Heart left ventricle (tissue), 16 donors: ENCODE data around the gene PRELID2. TPM values are rescaled to one million over a fixed set of nuclear protein-coding genes. Genes with fewer than 3 reads are reported as not detected.

ENCODE experiments used
- ATAC-seq, 4 donors: fragments of 200-7000 bp; cut with Tn5 transposase; one replicate each; pipeline ENCODE4 v1.9.1; 2020 to 2022; ENCODE audit warnings: moderate library complexity in 4 of 4, mild to moderate bottlenecking in 3 of 4, moderate number of reproducible peaks in 1 of 4
- DNase-seq, 5 donors: peaks; one replicate each; pipeline ENCODE4 v3.0.0-alpha.2; 2020
- H3K27ac ChIP-seq, 12 donors: fragments of 200-600 bp; sonication (generic) in 4 of 12; one replicate each; pipeline versions ENCODE4 v1.5.0 to v1.8.0; 2016 to 2022; ENCODE audit warnings: mild to moderate bottlenecking in 2 of 12
- H3K27me3 ChIP-seq, 9 donors: fragments of 200-600 bp; sonication (generic) in 2 of 9; one replicate each; pipeline versions ENCODE4 v1.5.1 to v1.8.0; 2016 to 2022; ENCODE audit warnings: mild to moderate bottlenecking in 3 of 9
- H3K36me3 ChIP-seq, 9 donors: fragments of 200-600 bp; sonication (generic) in 2 of 9; one replicate each; pipeline versions ENCODE4 v1.5.0 to v1.8.0; 2018 to 2022; ENCODE audit warnings: mild to moderate bottlenecking in 2 of 9
- H3K4me1 ChIP-seq, 12 donors: fragments of 200-600 bp; sonication (generic) in 4 of 12; one replicate each; pipeline versions ENCODE4 v1.5.0 to v1.8.0; 2016 to 2022; ENCODE audit warnings: mild to moderate bottlenecking in 3 of 12
- H3K4me3 ChIP-seq, 12 donors: fragments of 200-600 bp; sonication (generic) in 4 of 12; one replicate each; pipeline versions ENCODE4 v1.5.0 to v1.8.0; 2017 to 2022; ENCODE audit warnings: mild to moderate bottlenecking in 9 of 12, moderate library complexity in 4 of 12
- H3K9me3 ChIP-seq, 12 donors: fragments of 200-600 bp; sonication (generic) in 4 of 12; one replicate each; pipeline versions ENCODE4 v1.5.0 to v1.8.0; 2016 to 2022; ENCODE audit warnings: mild to moderate bottlenecking in 1 of 12
- CTCF ChIP-seq, 12 donors: fragments of 200-600 bp; sonication (generic) in 4 of 12; IDR thresholded peaks; one replicate each; pipeline versions ENCODE4 v1.5.0 to v1.8.0; 2018 to 2022; ENCODE audit warnings: antibody characterized with exemption in 12 of 12, mild to moderate bottlenecking in 5 of 12
- POLR2A ChIP-seq, 2 donors: fragments of 450-650 bp; IDR thresholded peaks; one replicate each; pipeline ENCODE4 v1.6.1; 2017; ENCODE audit warnings: antibody characterized with exemption in 2 of 2, mild to moderate bottlenecking in 2 of 2, moderate library complexity in 2 of 2
- WGBS, 4 donors: extraction: QIAGEN DNeasy Blood & Tissue Kit in 2 of 4; methylation state at CpG; one replicate each; pipeline versions ENCODE4 v1.1.5 to v1.1.7; 2013 to 2018; 5-methylcytosine and 5-hydroxymethylcytosine counted together
- intact Hi-C, 10 donors: fragments of 100-400 bp; cut with DNase I; formaldehyde crosslinking; loops; one replicate each; pipeline versions ENCODE4 v1.11.1 to v1.14.2; 2022
- polyA plus RNA-seq, 2 donors: library from polyadenylated mRNA; stranded (reverse); fragments of 200-250 nt; gene quantifications; one replicate each; pipeline ENCODE4 v1.2.3, GENCODE V29; 2013
- total RNA-seq, 9 donors: library from RNA; depleted of rRNA in 2 of 9; stranded (reverse); fragments of >200 nt in 2 of 9; fragmentation: NEBNext Ultra II Directional in 3 of 9; extraction: Animal tissue kit (Norgen Biotek cat#: 25700) in 3 of 9; gene quantifications; one replicate each; pipeline versions ENCODE4 v1.1.0 to v1.2.4, GENCODE V29; 2016 to 2023
- donor health status: ischemic (EF 13 %, LVEDD 7.1; RV severe dilation, severe dysfunction).
- donor health status: healthy with polysubstance abuse.
- donor health status: DM: no; HTN: yes; CAD: no.
- donor health status: DM: no; HTN: no; CAD: no.
- donor health status: ischemic (EF 25% LVEDD 6.9; RV normal size, moderate dysfunction).
- donor health status: ischemic (EF 25% LVEDD 5.7; RV mildly dilated, moderate dysfunction).
- donor health status: healthy.
- donor health status: DM: yes; HTN: yes; CAD: no.
- donor health status: ischemic (EF 35%, LVEDD 5.7; RV mildly dilated, moderate dysfunction).
- donor health status: nonischemic (EF 11% LVEDD 7.7; RV severe dilation, severe dysfunction).
- donor health status: DM: yes; HTN: yes; CAD: no.
- donor health status: PGD.
- donor health status: ischemic (EF 29% LVEDD 5.4; RV normal size, mild dysfunction).
- donor health status: nonischemic (EF 23%, LVEDD 6.1; RV moderate dilation, normal function).

The PRELID2 gene
- total and polyA plus RNA-seq, 11 donors = 1.2 to 26.7 (median 9.1) TPM

- WGBS, 4 donors = 62 to 70% (median 69%) methylated on average over 3 of the region's 3 CpGs
- H3K27ac ChIP-seq = no peak overlapping the region
- ATAC-seq = no peak
Observed at GRCh38 chr5:145768863-145769262, 66.3 kb downstream of the PRELID2 start.

GRCh38 chr5:145764325-145764724, 70.8 kb downstream of the PRELID2 start:
- DNase-seq (no peak), ATAC-seq (no peak)
- intact Hi-C loops = no loop called here
- peaks cover 0 to 9% (median 0%) of the 10 kb centered on the region in 12 donors for H3K9me3 ChIP-seq
- H3K36me3 ChIP-seq = peaks cover 0 to 17% (median 0%) of the 10 kb centered on the region in 9 donors
- no peaks in the 10 kb centered on the region for H3K27me3 ChIP-seq
- H3K4me1 ChIP-seq = no peaks in the 10 kb centered on the region
- no peak overlapping the region for H3K4me3 ChIP-seq
- TF ChIP-seq CTCF (IDR thresholded peaks at IDR 0.05) (no peak), POLR2A (IDR thresholded peaks at IDR 0.05) (no peak)
- 93 to 100% (median 97%) methylated on average over 1 of the region's 1 CpG for WGBS, 4 donors
- no peak overlapping the region for H3K27ac ChIP-seq

More at GRCh38 chr5:145768863-145769262, 66.3 kb downstream of the PRELID2 start:
- H3K36me3 ChIP-seq = peaks cover 0 to 5% (median 0%) of the 10 kb centered on the region in 9 donors
- H3K4me1 ChIP-seq = no peaks in the 10 kb centered on the region
- intact Hi-C loops = no loop called here
- no peak for TF ChIP-seq CTCF (IDR thresholded peaks at IDR 0.05)
- TF ChIP-seq POLR2A (IDR thresholded peaks at IDR 0.05) = no peak
- no peak for DNase-seq
- peaks cover 0 to 9% (median 0%) of the 10 kb centered on the region in 12 donors for H3K9me3 ChIP-seq
- no peaks in the 10 kb centered on the region for H3K27me3 ChIP-seq
- no peak overlapping the region for H3K4me3 ChIP-seq

- H3K9me3 ChIP-seq = peaks cover 0 to 9% (median 0%) of the 10 kb centered on the region in 12 donors
- WGBS, 4 donors = 91 to 100% (median 96%) methylated on average over 1 of the region's 1 CpG
- DNase-seq (no peak), ATAC-seq (no peak)
- H3K4me1 ChIP-seq = no peaks in the 10 kb centered on the region
- peaks cover 0 to 17% (median 0%) of the 10 kb centered on the region in 9 donors for H3K36me3 ChIP-seq
- no peak overlapping the region for H3K27ac ChIP-seq
- intact Hi-C loops = no loop called here
- TF ChIP-seq POLR2A (IDR thresholded peaks at IDR 0.05) (no peak), CTCF (IDR thresholded peaks at IDR 0.05) (no peak)
- H3K4me3 ChIP-seq = no peak overlapping the region
- H3K27me3 ChIP-seq = no peaks in the 10 kb centered on the region
Observed at GRCh38 chr5:145762833-145763232, 72.3 kb downstream of the PRELID2 start.

- H3K9me3 ChIP-seq = no peaks in the 10 kb centered on the region
- ATAC-seq = no peak
- TF ChIP-seq POLR2A (IDR thresholded peaks at IDR 0.05) (no peak), CTCF (IDR thresholded peaks at IDR 0.05) (no peak)
- H3K27me3 ChIP-seq = no peaks in the 10 kb centered on the region
- H3K4me1 ChIP-seq = no peaks in the 10 kb centered on the region
- intact Hi-C loops = no loop called here
- DNase-seq = no peak
- 88 to 96% (median 92%) methylated on average over 4 of the region's 4 CpGs for WGBS, 4 donors
- H3K27ac ChIP-seq = no peak overlapping the region
- peaks cover 0 to 17% (median 0%) of the 10 kb centered on the region in 9 donors for H3K36me3 ChIP-seq
- H3K4me3 ChIP-seq = no peak overlapping the region
Observed at GRCh38 chr5:145761254-145761653, 73.9 kb downstream of the PRELID2 start.
